ENCODE measurements around the gene GOT2. TPM values are rescaled to one million over a fixed set of nuclear protein-coding genes. Genes with fewer than 3 reads are reported as not detected.
A peak's percentile ranks its signal among the peaks of the same experiment; 100 is the strongest.
"Not testable (repeated sequence)": the region's sequence is repeated elsewhere in the genome, so short reads cannot be mapped to it uniquely, and the experiment has no call there.

Gene GOT2
- total RNA-seq, 2 experiments from 2014 or later: 128 to 133 TPM

GRCh38 chr16:58678716-58679115 lies 55.4 kb downstream of the GOT2 start:
- Mint-ChIP-seq H3K27me3 (no peaks in the 10 kb centered on the region), H3K4me1 (peaks cover 9% of the 10 kb centered on the region), H3K27ac (no peak overlapping the region), H3K9me3 (ENCODE audit: low read depth) (no peaks in the 10 kb centered on the region), H3K4me3 (no peak overlapping the region), H3K36me3 (ENCODE audit: low read depth) (peaks cover 9% of the 10 kb centered on the region)
- ChIA-PET POLR2A (no interaction called here), CTCF (interaction anchor here (3.0 kb wide), 1 partner anchor 78 kb away, joined by 11 read pairs; no protein-coding TSS in a partner anchor)
- intact Hi-C loops (cut with DNase I, micrococcal nuclease): no loop called here
- DNase-seq: peak; percentile 32
- no peak for ATAC-seq

GRCh38 chr16:58678269-58678668 lies 55.8 kb downstream of the GOT2 start:
- Mint-ChIP-seq H3K27ac (no peak overlapping the region), H3K4me3 (no peak overlapping the region), H3K27me3 (no peaks in the 10 kb centered on the region), H3K9me3 (ENCODE audit: low read depth) (no peaks in the 10 kb centered on the region), H3K4me1 (peaks cover 5% of the 10 kb centered on the region), H3K36me3 (ENCODE audit: low read depth) (peaks cover 9% of the 10 kb centered on the region)
- DNase-seq (no peak), ATAC-seq (no peak)
- ChIA-PET CTCF (interaction anchor here (3.0 kb wide), 1 partner anchor 78 kb away, joined by 11 read pairs; no protein-coding TSS in a partner anchor), POLR2A (no interaction called here)
- intact Hi-C loops (cut with DNase I, micrococcal nuclease): no loop called here

- DNase-seq (no peak), ATAC-seq (no peak)
- CTCF ChIA-PET: no interaction called here
- Mint-ChIP-seq H3K27me3 (no peaks in the 10 kb centered on the region), H3K27ac (no peak overlapping the region), H3K4me1 (no peaks in the 10 kb centered on the region), H3K36me3 (ENCODE audit: low read depth) (peaks cover 6% of the 10 kb centered on the region), H3K9me3 (ENCODE audit: low read depth) (no peaks in the 10 kb centered on the region), H3K4me3 (no peak overlapping the region)
- intact Hi-C loops (cut with DNase I, micrococcal nuclease): no loop called here
- POLR2A ChIA-PET: no interaction called here
These were observed 63.1 kb downstream of the GOT2 start for GRCh38 chr16:58670946-58671583.

GRCh38 chr16:58670177-58670576 lies 63.9 kb downstream of the GOT2 start:
- DNase-seq: no peak
- intact Hi-C loops (cut with DNase I, micrococcal nuclease): no loop called here
- Mint-ChIP-seq H3K27ac (no peak overlapping the region), H3K4me1 (no peaks in the 10 kb centered on the region), H3K27me3 (no peaks in the 10 kb centered on the region), H3K4me3 (no peak overlapping the region), H3K36me3 (ENCODE audit: low read depth) (peaks cover 6% of the 10 kb centered on the region), H3K9me3 (ENCODE audit: low read depth) (no peaks in the 10 kb centered on the region)
- POLR2A ChIA-PET: no interaction called here
- no peak for ATAC-seq
- CTCF ChIA-PET: interaction anchor here (0.6 kb wide), 1 partner anchor 69 kb away, joined by 5 read pairs; no protein-coding TSS in a partner anchor

- Mint-ChIP-seq H3K9me3 (ENCODE audit: low read depth) (no peaks in the 10 kb centered on the region), H3K4me1 (no peaks in the 10 kb centered on the region), H3K36me3 (ENCODE audit: low read depth) (peaks cover 6% of the 10 kb centered on the region), H3K4me3 (no peak overlapping the region), H3K27ac (no peak overlapping the region), H3K27me3 (peaks cover 3% of the 10 kb centered on the region)
- POLR2A ChIA-PET: no interaction called here
- DNase-seq (no peak), ATAC-seq (no peak)
- intact Hi-C loops (cut with DNase I, micrococcal nuclease): no loop called here
- CTCF ChIA-PET: interaction anchor here (0.7 kb wide), 1 partner anchor 19 kb away, joined by 6 read pairs; the partner anchor contains the start of gene SLC38A7
These were observed 68.9 kb downstream of the GOT2 start for GRCh38 chr16:58665200-58665599.

- H3K4me1 Mint-ChIP-seq: no peaks in the 10 kb centered on the region
- ATAC-seq (peak; percentile 91), DNase-seq (peak; percentile 35)
- peaks cover 6% of the 10 kb centered on the region for H3K27me3 Mint-ChIP-seq
- ChIA-PET POLR2A (interaction anchor here (0.5 kb wide), 1 partner anchor 138 kb away, joined by 5 read pairs; no protein-coding TSS in a partner anchor), CTCF (interaction anchor here (0.6 to 1.2 kb wide), 7 partner anchors 19 to 325 kb away, joined by 3 to 7 read pairs (median 4); partner anchors contain the start of gene SLC38A7)
- no peaks in the 10 kb centered on the region for H3K36me3 Mint-ChIP-seq (ENCODE audit: low read depth)
- no peak overlapping the region for H3K27ac Mint-ChIP-seq
- H3K9me3 Mint-ChIP-seq (ENCODE audit: low read depth): no peaks in the 10 kb centered on the region
- intact Hi-C loops (cut with DNase I, micrococcal nuclease): loop anchor here (1.0 to 5.0 kb wide), 3 partner anchors 149 to 325 kb away; no protein-coding TSS in a partner anchor
- H3K4me3 Mint-ChIP-seq: no peak overlapping the region
These were observed 72.8 kb downstream of the GOT2 start for GRCh38 chr16:58661199-58661830.

- CTCF ChIA-PET: not testable (repeated sequence)
These were observed 74.2 kb downstream of the GOT2 start for GRCh38 chr16:58659911-58660310.

GRCh38 chr16:58658796-58659211 lies 75.3 kb downstream of the GOT2 start:
- Mint-ChIP-seq H3K4me3 (no peak overlapping the region), H3K9me3 (ENCODE audit: low read depth) (no peaks in the 10 kb centered on the region), H3K36me3 (ENCODE audit: low read depth) (no peaks in the 10 kb centered on the region), H3K27ac (no peak overlapping the region), H3K4me1 (no peaks in the 10 kb centered on the region), H3K27me3 (peaks cover 6% of the 10 kb centered on the region)
- CTCF ChIA-PET: interaction anchor here (1.4 kb wide), 1 partner anchor 147 kb away, joined by 7 read pairs; no protein-coding TSS in a partner anchor
- DNase-seq: no peak
- POLR2A ChIA-PET: no interaction called here
- intact Hi-C loops (cut with DNase I, micrococcal nuclease): no loop called here
- ATAC-seq: no peak

More at GRCh38 chr16:58659911-58660310, 74.2 kb downstream of the GOT2 start:
- H3K4me3 Mint-ChIP-seq; H3K9me3 Mint-ChIP-seq (ENCODE audit: low read depth); POLR2A ChIA-PET; DNase-seq; H3K27me3 Mint-ChIP-seq; H3K27ac Mint-ChIP-seq; ATAC-seq; H3K36me3 Mint-ChIP-seq (ENCODE audit: low read depth); H3K4me1 Mint-ChIP-seq: not testable (repeated sequence)
- intact Hi-C loops (cut with DNase I, micrococcal nuclease): loop anchor here (2.0 to 5.0 kb wide), 2 partner anchors 148 to 323 kb away; no protein-coding TSS in a partner anchor

Other genes starting within 250 kb of the GOT2 start
- gene NDRG4, start 234.2 kb downstream of the GOT2 start, total RNA-seq: 1 to 10 TPM; 6.9 to 7.2 TPM
- 10 to 100 TPM; 13.8 to 15.1 TPM for gene SETD6, start 218.8 kb downstream of the GOT2 start, total RNA-seq
- 100 to 1,000 TPM; 265 to 348 TPM for gene CNOT1, start 104.5 kb downstream of the GOT2 start, total RNA-seq
- 1 to 10 TPM; 4.5 to 6.5 TPM for gene SLC38A7, start 49.5 kb downstream of the GOT2 start, total RNA-seq

All from activated CD4-positive, alpha-beta T cell treated with anti-CD3 and anti-CD28 coated beads for 36 hours (primary cell).